ENCODE results near the gene S100Z. TPM values are rescaled to one million over a fixed set of nuclear protein-coding genes. Genes with fewer than 3 reads are reported as not detected.
A peak's percentile ranks its signal among the peaks of the same experiment; 100 is the strongest.

Gene S100Z
- total and polyA plus RNA-seq, 2 experiments from 2014 or later = not detected

- Histone ChIP-seq H3K9me2 (ENCODE audit: insufficient read depth) (no peaks in the 10 kb centered on the region), H3F3A (ENCODE audit: insufficient read depth) (no peaks in the 10 kb centered on the region), H3K9ac (no peak within 1 kb of the TSS), H4K20me1 (ENCODE audit: insufficient read depth) (no peaks in the 10 kb centered on the region), H3K4me2 (ENCODE audit: unreplicated experiment) (peak within 1 kb of the TSS; percentile 42), H3K79me2 (ENCODE audit: insufficient read depth) (no peaks in the 10 kb centered on the region), H2AFZ (no peak within 1 kb of the TSS), H3K4me1 (ENCODE audit: insufficient read depth) (no peaks in the 10 kb centered on the region), H3K27me3 (replicated peaks; ENCODE audit: insufficient read depth) (peaks cover 56% of the 10 kb centered on the region), H3K9me3 (ENCODE audit: low read depth) (no peaks in the 10 kb centered on the region), H3K27ac (no peak within 1 kb of the TSS), H3K4me3 (peak within 1 kb of the TSS; percentile 51; the same call in 1 of the 2 replicates), H3K36me3 (ENCODE audit: low read depth) (no peaks in the 10 kb centered on the region)
- WGBS, 2 experiments (ENCODE audit: low coverage in 1 of 2, low lambda C conversion rate in 2 of 2, missing lambda C conversion rate in 2 of 2) = 19 to 21% methylated on average over 23 of the region's 23 CpGs
- no peak for DNase-seq
- no peak for TF ChIP-seq EZH2phosphoT487 (IDR thresholded peaks at IDR 0.05; ENCODE audit: insufficient read depth, low read depth)
- peak; percentile 20 for TF ChIP-seq EZH2 (IDR thresholded peaks at IDR 0.05; ENCODE audit: insufficient read depth, poor library complexity, severe bottlenecking)
- in situ Hi-C loops (cut with MboI) = no loop called here
Observed at GRCh38 chr5:76952795-76953536, 103.2 kb downstream of the S100Z start, which contains the start of gene CRHBP. Gene CRHBP, plus strand, starts transcription at chr5:76953045. Its CDS starts 90 bp downstream, at chr5:76953135.

GRCh38 chr5:76953551-76954382 lies 104.0 kb downstream of the S100Z start:
- Histone ChIP-seq H2AFZ (no peak overlapping the region), H3K9me3 (ENCODE audit: low read depth) (no peaks in the 10 kb centered on the region), H3F3A (ENCODE audit: insufficient read depth) (no peaks in the 10 kb centered on the region), H3K4me2 (ENCODE audit: unreplicated experiment) (peak overlapping the region; percentile 42), H3K36me3 (ENCODE audit: low read depth) (no peaks in the 10 kb centered on the region), H3K4me3 (peak overlapping the region; percentile 51; the same call in 1 of the 2 replicates), H3K9ac (no peak overlapping the region), H3K27me3 (replicated peaks; ENCODE audit: insufficient read depth) (peaks cover 56% of the 10 kb centered on the region), H3K79me2 (ENCODE audit: insufficient read depth) (no peaks in the 10 kb centered on the region), H3K4me1 (ENCODE audit: insufficient read depth) (no peaks in the 10 kb centered on the region), H4K20me1 (ENCODE audit: insufficient read depth) (no peaks in the 10 kb centered on the region), H3K9me2 (ENCODE audit: insufficient read depth) (no peaks in the 10 kb centered on the region), H3K27ac (no peak overlapping the region)
- DNase-seq = peak; percentile 29
- WGBS, 2 experiments (ENCODE audit: low coverage in 1 of 2, low lambda C conversion rate in 2 of 2, missing lambda C conversion rate in 2 of 2) = 5 to 6% methylated on average over 55 to 65 of the region's 81 CpGs
- in situ Hi-C loops (cut with MboI) = no loop called here
- TF ChIP-seq EZH2 (IDR thresholded peaks at IDR 0.05; ENCODE audit: insufficient read depth, poor library complexity, severe bottlenecking) (peak; percentile 8), EZH2phosphoT487 (IDR thresholded peaks at IDR 0.05; ENCODE audit: insufficient read depth, low read depth) (no peak)

GRCh38 chr5:76954383-76954763 lies 104.6 kb downstream of the S100Z start:
- no peaks in the 10 kb centered on the region for H3F3A ChIP-seq (ENCODE audit: insufficient read depth)
- H3K27me3 ChIP-seq (replicated peaks; ENCODE audit: insufficient read depth) = peaks cover 55% of the 10 kb centered on the region
- H3K36me3 ChIP-seq (ENCODE audit: low read depth) = no peaks in the 10 kb centered on the region
- H3K79me2 ChIP-seq (ENCODE audit: insufficient read depth) = no peaks in the 10 kb centered on the region
- no peak overlapping the region for H3K27ac ChIP-seq
- no peak for DNase-seq
- no peaks in the 10 kb centered on the region for H4K20me1 ChIP-seq (ENCODE audit: insufficient read depth)
- TF ChIP-seq EZH2phosphoT487 (IDR thresholded peaks at IDR 0.05; ENCODE audit: insufficient read depth, low read depth) (no peak), EZH2 (IDR thresholded peaks at IDR 0.05; ENCODE audit: insufficient read depth, poor library complexity, severe bottlenecking) (no peak)
- no peaks in the 10 kb centered on the region for H3K4me1 ChIP-seq (ENCODE audit: insufficient read depth)
- H3K9me2 ChIP-seq (ENCODE audit: insufficient read depth) = no peaks in the 10 kb centered on the region
- no peaks in the 10 kb centered on the region for H3K9me3 ChIP-seq (ENCODE audit: low read depth)
- 9 to 10% methylated on average over 25 of the region's 25 CpGs for WGBS, 2 experiments (ENCODE audit: low coverage in 1 of 2, low lambda C conversion rate in 2 of 2, missing lambda C conversion rate in 2 of 2)
- H3K4me3 ChIP-seq = no peak overlapping the region
- H2AFZ ChIP-seq = no peak overlapping the region
- no peak overlapping the region for H3K4me2 ChIP-seq (ENCODE audit: unreplicated experiment)
- no peak overlapping the region for H3K9ac ChIP-seq
- in situ Hi-C loops (cut with MboI) = no loop called here

GRCh38 chr5:76956033-76956432 lies 106.2 kb downstream of the S100Z start:
- no peaks in the 10 kb centered on the region for H4K20me1 ChIP-seq (ENCODE audit: insufficient read depth)
- no peaks in the 10 kb centered on the region for H3F3A ChIP-seq (ENCODE audit: insufficient read depth)
- no peak overlapping the region for H3K4me3 ChIP-seq
- peaks cover 48% of the 10 kb centered on the region for H3K27me3 ChIP-seq (replicated peaks; ENCODE audit: insufficient read depth)
- no peak overlapping the region for H3K27ac ChIP-seq
- in situ Hi-C loops (cut with MboI) = no loop called here
- 71 to 81% methylated on average over 2 of the region's 2 CpGs for WGBS, 2 experiments (ENCODE audit: low coverage in 1 of 2, low lambda C conversion rate in 2 of 2, missing lambda C conversion rate in 2 of 2)
- no peak for TF ChIP-seq EZH2phosphoT487 (IDR thresholded peaks at IDR 0.05; ENCODE audit: insufficient read depth, low read depth)
- TF ChIP-seq EZH2 (IDR thresholded peaks at IDR 0.05; ENCODE audit: insufficient read depth, poor library complexity, severe bottlenecking) = no peak
- H3K9ac ChIP-seq = no peak overlapping the region
- no peaks in the 10 kb centered on the region for H3K36me3 ChIP-seq (ENCODE audit: low read depth)
- H3K9me3 ChIP-seq (ENCODE audit: low read depth) = no peaks in the 10 kb centered on the region
- no peak for DNase-seq
- H3K4me1 ChIP-seq (ENCODE audit: insufficient read depth) = no peaks in the 10 kb centered on the region
- no peak overlapping the region for H3K4me2 ChIP-seq (ENCODE audit: unreplicated experiment)
- H3K9me2 ChIP-seq (ENCODE audit: insufficient read depth) = no peaks in the 10 kb centered on the region
- no peak overlapping the region for H2AFZ ChIP-seq
- no peaks in the 10 kb centered on the region for H3K79me2 ChIP-seq (ENCODE audit: insufficient read depth)
